Smooth muscle cell (in vitro differentiated cells): Measurements from ENCODE around the gene TPRX1. TPM values are rescaled to one million over a fixed set of nuclear protein-coding genes. Genes with fewer than 3 reads are reported as not detected.

Experiments
- DNase-seq: peaks from one replicate; lab custom pipeline; 2025; ENCODE audit not compliant: unreplicated experiment; lab: John Stamatoyannopoulos, UW
- H2AFZ ChIP-seq: fragments of 200-600 bp; sonication (generic); 2 replicates; pipeline ENCODE4 v1.6.0; 2016; ENCODE audit warnings: antibody characterized with exemption, low read depth, mild to moderate bottlenecking
- H3F3A ChIP-seq: fragments of 200-600 bp; sonication (generic); 2 replicates; pipeline ENCODE4 v1.6.0; 2017; ENCODE audit warnings: antibody characterized with exemption, low read depth
- H3K27ac ChIP-seq: fragments of 200-600 bp; sonication (generic); 2 replicates; pipeline ENCODE4 v1.5.1; 2016; ENCODE audit warnings: low read depth, mild to moderate bottlenecking
- H3K27me3 ChIP-seq: fragments of 200-600 bp; sonication (generic); 2 replicates; pipeline ENCODE4 v1.6.1; 2016; ENCODE audit warnings: low read depth, mild to moderate bottlenecking
- H3K36me3 ChIP-seq: fragments of 200-600 bp; sonication (generic); 2 replicates; pipeline ENCODE4 v1.5.1; 2016; ENCODE audit warnings: low read depth
- H3K4me1 ChIP-seq: fragments of 200-600 bp; sonication (generic); 2 replicates; pipeline ENCODE4 v1.5.1; 2016; ENCODE audit warnings: low read depth
- H3K4me2 ChIP-seq: fragments of 200-600 bp; sonication (generic); 2 replicates; pipeline ENCODE4 v1.6.0; 2016; ENCODE audit warnings: mild to moderate bottlenecking
- H3K4me3 ChIP-seq: fragments of 200-600 bp; sonication (generic); 2 replicates; pipeline ENCODE4 v1.5.1; 2016; ENCODE audit warnings: mild to moderate bottlenecking
- H3K79me2 ChIP-seq: fragments of 200-600 bp; sonication (generic); 2 replicates; pipeline ENCODE4 v1.6.0; 2016; ENCODE audit warnings: low read depth, mild to moderate bottlenecking
- H3K9ac ChIP-seq: fragments of 200-600 bp; sonication (generic); 2 replicates; pipeline ENCODE4 v1.6.0; 2016; ENCODE audit warnings: low read depth
- H3K9me3 ChIP-seq: fragments of 200-600 bp; sonication (generic); replicated peaks from 2 replicates; pipeline ENCODE4 v1.5.1; 2016; ENCODE audit warnings: low read depth
- H4K20me1 ChIP-seq: fragments of 200-600 bp; sonication (generic); 2 replicates; pipeline ENCODE4 v1.6.0; 2016; ENCODE audit warnings: low read depth
- CTCF ChIP-seq: fragments of 200-600 bp; sonication (generic); IDR thresholded peaks from 2 replicates; pipeline ENCODE4 v1.5.1; 2017; ENCODE audit warnings: borderline replicate concordance, mild to moderate bottlenecking, antibody characterized with exemption; ENCODE audit not compliant: insufficient read depth, poor library complexity, severe bottlenecking
- WGBS: methylation state at CpG from one replicate; pipeline ENCODE4 v1.1.7; 2016; ENCODE audit warnings: low lambda C conversion rate; 5-methylcytosine and 5-hydroxymethylcytosine counted together
- polyA plus RNA-seq: library from polyadenylated mRNA; unstranded; fragments of >200 nt; fragmentation: Nextera tagmentation; extraction: Ambion mirVana; gene quantifications from 2 replicates; pipeline ENCODE4 v1.2.1, GENCODE V29; 2016
- total RNA-seq: library from RNA; depleted of rRNA; stranded (reverse); fragments of >200 nt; gene quantifications from 2 replicates; pipeline ENCODE4 v1.2.3, GENCODE V29; 2014

Gene TPRX1
- total and polyA plus RNA-seq, 2 experiments from 2014 or later: not detected

GRCh38 chr19:47755762-47756626, 48.4 kb downstream of the TPRX1 start:
- no peaks in the 10 kb centered on the region for H3K4me1 ChIP-seq
- H3F3A ChIP-seq: no peaks in the 10 kb centered on the region
- WGBS: 97% methylated on average over 28 of the region's 28 CpGs
- H3K4me3 ChIP-seq: no peak overlapping the region
- H2AFZ ChIP-seq: no peak overlapping the region
- no peaks in the 10 kb centered on the region for H3K27me3 ChIP-seq
- H3K4me2 ChIP-seq: no peak overlapping the region
- no peak overlapping the region for H3K9ac ChIP-seq
- H4K20me1 ChIP-seq: peaks cover 22% of the 10 kb centered on the region
- DNase-seq: no peak
- no peak for TF ChIP-seq CTCF
- H3K36me3 ChIP-seq: peaks cover 3% of the 10 kb centered on the region
- no peaks in the 10 kb centered on the region for H3K9me3 ChIP-seq
- no peak overlapping the region for H3K27ac ChIP-seq
- no peaks in the 10 kb centered on the region for H3K79me2 ChIP-seq

GRCh38 chr19:47755065-47755761, 49.1 kb downstream of the TPRX1 start:
- no peak for TF ChIP-seq CTCF
- Histone ChIP-seq H2AFZ (no peak overlapping the region), H4K20me1 (peaks cover 30% of the 10 kb centered on the region), H3K4me3 (no peak overlapping the region), H3K9me3 (no peaks in the 10 kb centered on the region), H3F3A (no peaks in the 10 kb centered on the region), H3K79me2 (no peaks in the 10 kb centered on the region), H3K4me2 (no peak overlapping the region), H3K9ac (no peak overlapping the region), H3K36me3 (peaks cover 3% of the 10 kb centered on the region), H3K27me3 (no peaks in the 10 kb centered on the region), H3K27ac (no peak overlapping the region), H3K4me1 (no peaks in the 10 kb centered on the region)
- DNase-seq: no peak
- 96% methylated on average over 21 of the region's 36 CpGs for WGBS

GRCh38 chr19:47754206-47755064, 49.9 kb downstream of the TPRX1 start:
- H3F3A ChIP-seq: no peaks in the 10 kb centered on the region
- no peaks in the 10 kb centered on the region for H3K4me1 ChIP-seq
- H4K20me1 ChIP-seq: peaks cover 38% of the 10 kb centered on the region
- no peak for DNase-seq
- 97% methylated on average over 31 of the region's 37 CpGs for WGBS
- H3K27ac ChIP-seq: no peak overlapping the region
- H3K9me3 ChIP-seq: no peaks in the 10 kb centered on the region
- H3K36me3 ChIP-seq: peaks cover 3% of the 10 kb centered on the region
- H3K79me2 ChIP-seq: peaks cover under 1% of the 10 kb centered on the region
- H3K9ac ChIP-seq: no peak overlapping the region
- no peak overlapping the region for H3K4me3 ChIP-seq
- no peak overlapping the region for H2AFZ ChIP-seq
- no peak for TF ChIP-seq CTCF
- H3K4me2 ChIP-seq: no peak overlapping the region
- no peaks in the 10 kb centered on the region for H3K27me3 ChIP-seq
